ENCODE data around the gene CDC45.

CDC45 gene

GRCh38 chr22:19567157-19568009 is 87.7 kb downstream of the CDC45 start:
- DNase-seq, result no peak

- no peak for DNase-seq
Measured at GRCh38 chr22:19568337-19569275, 88.9 kb downstream of the CDC45 start.

GRCh38 chr22:19569276-19569640 is 89.5 kb downstream of the CDC45 start:
- no peak for DNase-seq

DNA sequence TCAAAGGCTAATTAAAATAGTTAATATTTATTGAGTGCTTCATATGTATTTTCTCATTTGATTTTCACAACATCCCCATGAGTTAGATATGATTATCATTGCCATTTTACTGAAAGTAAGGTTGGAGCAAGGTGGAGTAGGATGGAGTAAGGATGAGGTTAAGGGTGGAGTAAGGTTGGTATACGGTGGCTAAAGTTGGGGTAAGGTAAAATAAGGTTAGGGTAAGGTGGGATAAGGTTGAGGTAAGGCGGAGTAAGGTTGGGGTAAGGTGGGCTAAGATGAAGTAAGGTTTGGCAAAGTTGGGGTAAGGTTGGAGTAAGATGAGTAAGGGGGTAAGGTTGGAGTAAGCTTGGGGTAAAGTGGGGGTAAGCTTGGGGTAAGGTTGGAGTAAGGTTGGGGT is 90.3 kb downstream of the CDC45 start:
- no peak for DNase-seq
